SW480 (cell line): ENCODE results near the gene RSU1.

Experiments
- DNase-seq: peaks from one replicate; pipeline ENCODE4 v3.0.0-alpha.2; 2016; ENCODE audit warnings: low spot score

Gene RSU1

GRCh38 chr10:16822027-16822426 is 4.8 kb upstream of the RSU1 start:
- DNase-seq = no peak

GRCh38 chr10:16820421-16820820 is 3.2 kb upstream of the RSU1 start:
- DNase-seq = no peak

- DNase-seq = no peak
These were observed 2.8 kb upstream of the RSU1 start for GRCh38 chr10:16820018-16820417.

GRCh38 chr10:16819436-16819835 is 2.2 kb upstream of the RSU1 start:
- DNase-seq = no peak

GRCh38 chr10:16819026-16819425 is 1.8 kb upstream of the RSU1 start:
- no peak for DNase-seq

GRCh38 chr10:16816830-16817124 is 447 bp downstream of the RSU1 start:
- peak; percentile 28 for DNase-seq

GRCh38 chr10:16816171-16816570 is 1.1 kb downstream of the RSU1 start:
- DNase-seq = peak; percentile 14

- DNase-seq = no peak
These were observed 3.2 kb downstream of the RSU1 start for GRCh38 chr10:16814012-16814411.

- DNase-seq = no peak
These were observed 4.5 kb downstream of the RSU1 start for GRCh38 chr10:16812676-16813075.

- no peak for DNase-seq
These were observed 5.5 kb downstream of the RSU1 start for GRCh38 chr10:16811765-16812164.

- no peak for DNase-seq
These were observed 5.9 kb downstream of the RSU1 start for GRCh38 chr10:16811292-16811691.

GRCh38 chr10:16809074-16809718 is 8.0 kb downstream of the RSU1 start:
- DNase-seq = peak; percentile 12

- no peak for DNase-seq
These were observed 13.1 kb downstream of the RSU1 start for GRCh38 chr10:16804123-16804522.

GRCh38 chr10:16803464-16803863 is 13.8 kb downstream of the RSU1 start:
- DNase-seq = no peak

- no peak for DNase-seq
These were observed 17.6 kb downstream of the RSU1 start for GRCh38 chr10:16799621-16800020.

GRCh38 chr10:16798571-16798970 is 18.7 kb downstream of the RSU1 start:
- DNase-seq = no peak

- DNase-seq = no peak
These were observed 21.7 kb downstream of the RSU1 start for GRCh38 chr10:16795410-16796073.

GRCh38 chr10:16794005-16794404 is 23.2 kb downstream of the RSU1 start:
- no peak for DNase-seq

- no peak for DNase-seq
These were observed 24.5 kb downstream of the RSU1 start for GRCh38 chr10:16792675-16793074.

- DNase-seq = no peak
These were observed 27.5 kb downstream of the RSU1 start for GRCh38 chr10:16789765-16790164.

GRCh38 chr10:16789261-16789660 is 28.0 kb downstream of the RSU1 start:
- no peak for DNase-seq

GRCh38 chr10:16788778-16789177 is 28.4 kb downstream of the RSU1 start:
- DNase-seq = no peak

GRCh38 chr10:16788125-16788524 is 29.1 kb downstream of the RSU1 start:
- DNase-seq = no peak

- no peak for DNase-seq
These were observed 29.8 kb downstream of the RSU1 start for GRCh38 chr10:16787361-16787791.
